Prostate gland (tissue), 2 donors: ENCODE measurements around the gene TRMT112.

ENCODE experiments used
- CTCF ChIP-seq, 4 experiments: fragments of 200-600 bp in 2 of 4; fragments of 450-650 bp in 2 of 4; sonication (generic) in 2 of 4; IDR thresholded peaks; 1 replicate in 3 of 4; 2 replicates in 1 of 4; pipeline ENCODE4 v1.5.1; 2016 to 2019; ENCODE audit warnings: antibody characterized with exemption in 4 of 4, mild to moderate bottlenecking in 2 of 4, moderate library complexity in 2 of 4
- POLR2A ChIP-seq: fragments of 450-650 bp; IDR thresholded peaks from one replicate; pipeline ENCODE4 v1.6.1; 2016; ENCODE audit warnings: antibody characterized with exemption, mild to moderate bottlenecking
- POLR2AphosphoS5 ChIP-seq: sonication (generic); formaldehyde crosslinking; IDR thresholded peaks from one replicate; pipeline ENCODE4 v1.6.1; 2017; ENCODE audit warnings: antibody characterized with exemption

GRCh38 chr11:64295760-64296159 is 21.6 kb downstream of the TRMT112 start:
- TF ChIP-seq CTCF (IDR thresholded peaks at IDR 0.05) (no peak), POLR2AphosphoS5 (no peak), POLR2A (no peak)
